Activated T-cell treated with anti-CD3 and anti-CD28 coated beads for 4 hours (primary cell): ENCODE data around the gene SLC26A11.
"Not testable (repeated sequence)": the region's sequence is repeated elsewhere in the genome, so short reads cannot be mapped to it uniquely, and the experiment has no call there.

ENCODE experiments used
- DNase-seq: peaks from one replicate; pipeline ENCODE4 v3.0.0-alpha.2; 2020

Gene SLC26A11

DNA sequence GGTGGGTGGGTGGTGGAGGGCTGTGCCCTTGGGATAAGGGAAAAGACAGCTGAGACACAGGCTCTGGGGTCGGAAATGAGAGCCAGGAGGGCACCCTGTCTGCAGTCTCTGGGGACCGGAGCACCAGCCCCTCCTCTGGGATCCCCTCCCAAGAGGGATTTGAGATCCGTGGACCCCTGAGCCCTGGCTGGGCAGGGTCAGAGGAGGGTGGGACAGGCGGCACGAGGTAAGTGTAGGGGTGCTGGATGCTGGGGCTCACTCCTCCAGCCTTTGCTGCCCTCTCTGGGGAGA, 519 bp upstream of the SLC26A11 start:
- DNase-seq: no peak

GRCh38 chr17:80220736-80221215, 549 bp downstream of the SLC26A11 start:
- DNase-seq: no peak

DNA sequence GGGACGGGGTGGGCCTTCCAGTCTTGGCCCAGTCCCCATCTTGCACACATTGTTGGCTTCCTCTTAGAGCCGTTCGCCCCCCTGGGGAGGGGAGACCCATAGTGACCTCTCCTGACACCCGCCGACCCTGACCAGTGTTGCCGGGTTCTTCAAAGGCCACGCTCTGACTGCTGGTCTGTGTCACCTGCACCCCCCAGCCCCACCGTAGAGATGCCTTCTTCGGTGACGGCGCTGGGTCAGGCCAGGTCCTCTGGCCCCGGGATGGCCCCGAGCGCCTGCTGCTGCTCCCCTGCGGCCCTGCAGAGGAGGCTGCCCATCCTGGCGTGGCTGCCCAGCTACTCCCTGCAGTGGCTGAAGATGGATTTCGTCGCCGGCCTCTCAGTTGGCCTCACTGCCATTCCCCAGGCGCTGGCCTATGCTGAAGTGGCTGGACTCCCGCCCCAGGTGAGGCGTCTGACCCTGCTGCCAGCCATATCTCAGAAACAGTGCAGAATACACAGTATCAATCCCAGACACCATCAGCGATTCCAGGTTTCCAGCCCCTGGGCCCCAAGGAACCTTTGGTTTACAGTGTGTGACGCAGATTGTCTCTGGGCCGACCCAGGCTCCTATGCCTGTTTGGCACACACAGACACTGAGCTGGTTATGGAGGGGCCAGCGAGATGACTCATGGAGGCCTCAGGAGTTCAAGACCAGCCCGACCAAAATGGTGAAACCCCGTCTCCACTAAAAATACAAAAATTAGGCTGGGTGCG, 1.3 kb downstream of the SLC26A11 start:
- DNase-seq: no peak

- DNase-seq: no peak
These were observed 2.3 kb downstream of the SLC26A11 start for GRCh38 chr17:80222376-80223141.

DNA sequence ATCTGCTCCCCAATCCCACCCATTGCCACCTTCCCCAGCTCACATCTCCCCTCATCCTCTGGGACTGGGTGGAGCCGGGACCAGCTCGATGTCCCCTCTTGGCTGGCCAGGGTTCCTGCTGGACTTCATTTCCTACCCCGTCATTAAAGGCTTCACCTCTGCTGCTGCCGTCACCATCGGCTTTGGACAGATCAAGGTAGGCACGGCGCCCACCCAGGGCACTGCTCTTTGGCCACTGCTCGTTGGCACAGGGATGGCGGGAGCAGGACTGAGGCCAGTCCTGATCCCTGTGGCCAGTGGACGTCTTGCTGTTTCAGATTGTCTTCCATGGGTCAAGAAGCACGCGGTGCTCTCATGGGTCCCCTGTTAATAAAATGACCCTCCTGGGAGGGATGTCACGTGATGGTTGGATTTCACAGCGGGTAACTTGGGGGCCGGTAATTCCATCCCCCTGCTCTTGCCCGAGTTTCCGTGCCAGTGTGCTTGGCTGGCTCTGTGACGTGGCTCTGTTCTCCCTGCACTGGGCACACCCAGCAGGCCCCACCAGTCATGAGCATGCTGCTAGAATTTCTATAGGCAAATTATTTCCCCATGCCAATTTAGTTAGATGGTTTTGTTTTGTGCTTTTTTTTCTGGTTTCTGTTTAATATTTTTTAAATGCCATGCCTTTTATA, 3.1 kb downstream of the SLC26A11 start:
- DNase-seq: no peak

- DNase-seq: no peak
These were observed 3.7 kb downstream of the SLC26A11 start for GRCh38 chr17:80223838-80224497.

GRCh38 chr17:80224683-80225082, 4.5 kb downstream of the SLC26A11 start:
- DNase-seq: no peak

DNA sequence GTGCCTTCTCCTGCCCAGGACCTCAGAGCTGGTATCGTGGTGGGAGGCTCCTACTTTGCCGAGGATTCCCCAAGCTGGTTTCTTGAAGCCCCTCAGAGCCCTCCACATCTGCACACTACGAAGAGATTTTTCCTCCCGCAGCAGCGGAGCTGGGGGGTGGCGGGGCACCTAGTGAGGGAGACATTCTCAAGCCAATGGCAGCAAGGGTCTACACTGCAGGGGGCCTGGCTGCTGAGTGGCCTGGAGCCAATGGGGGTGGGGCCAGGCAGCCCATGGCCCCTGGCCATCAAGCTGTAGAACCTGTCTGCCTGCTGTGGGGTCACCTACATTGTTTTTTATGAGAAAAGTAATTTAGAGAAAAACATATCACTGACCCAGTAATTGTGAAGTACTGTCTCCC, 5.0 kb downstream of the SLC26A11 start:
- DNase-seq: no peak

DNA sequence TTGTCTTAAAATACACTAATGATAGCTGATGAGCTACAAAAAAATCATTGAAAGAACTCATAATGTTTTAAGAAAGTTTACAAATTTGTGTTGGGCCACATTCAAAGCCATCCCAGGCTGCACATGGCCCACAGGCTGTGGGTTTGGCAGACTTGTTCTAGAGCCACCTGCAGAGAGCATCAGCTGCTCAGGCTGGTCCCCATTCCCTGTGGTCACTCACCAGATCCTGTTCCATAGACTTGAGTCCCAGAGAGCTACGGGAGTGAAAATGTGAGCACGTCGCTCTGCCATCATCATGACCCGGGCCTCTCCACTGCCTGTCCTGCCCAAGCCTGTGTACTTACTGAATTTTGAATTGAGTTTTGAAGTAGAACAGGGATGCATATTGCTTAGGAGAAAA, 6.9 kb downstream of the SLC26A11 start:
- no peak for DNase-seq

DNA sequence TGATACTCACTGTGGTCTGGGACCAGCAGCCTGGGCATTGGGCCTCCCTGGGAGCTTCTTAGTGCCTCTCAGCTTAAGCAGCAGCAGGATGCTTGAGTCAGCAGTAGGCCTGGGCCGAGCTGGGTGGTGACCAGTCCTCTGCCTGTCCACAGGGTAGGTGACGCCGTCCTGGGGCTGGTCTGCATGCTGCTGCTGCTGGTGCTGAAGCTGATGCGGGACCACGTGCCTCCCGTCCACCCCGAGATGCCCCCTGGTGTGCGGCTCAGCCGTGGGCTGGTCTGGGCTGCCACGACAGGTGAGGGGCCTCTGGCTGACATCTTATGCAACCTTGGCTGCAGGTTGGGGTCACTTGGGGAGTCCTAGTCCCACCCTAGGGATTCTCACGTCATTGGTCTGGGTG, 7.4 kb downstream of the SLC26A11 start:
- no peak for DNase-seq

- no peak for DNase-seq
These were observed 8.2 kb downstream of the SLC26A11 start for GRCh38 chr17:80228477-80228876.

DNA sequence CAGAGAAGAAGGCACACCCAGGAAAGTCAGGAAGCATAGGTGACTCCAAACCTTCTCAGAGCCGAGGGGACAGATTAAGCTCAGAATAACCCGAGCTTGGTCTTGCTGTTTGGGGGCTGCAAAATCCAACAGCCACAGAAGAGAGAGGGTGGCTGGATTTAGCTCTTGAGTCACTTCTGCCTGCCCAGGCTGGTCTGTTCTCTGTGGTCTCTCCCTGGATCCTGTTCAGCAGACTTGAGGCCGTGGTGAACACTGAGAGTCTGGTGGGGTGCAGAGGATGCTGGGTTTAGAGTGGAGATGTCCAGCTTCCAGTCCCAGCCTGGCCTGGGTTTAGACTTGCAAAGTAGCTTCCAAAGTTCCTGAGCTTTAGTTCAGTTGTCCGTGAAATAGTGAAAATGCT, 8.8 kb downstream of the SLC26A11 start:
- no peak for DNase-seq

DNA sequence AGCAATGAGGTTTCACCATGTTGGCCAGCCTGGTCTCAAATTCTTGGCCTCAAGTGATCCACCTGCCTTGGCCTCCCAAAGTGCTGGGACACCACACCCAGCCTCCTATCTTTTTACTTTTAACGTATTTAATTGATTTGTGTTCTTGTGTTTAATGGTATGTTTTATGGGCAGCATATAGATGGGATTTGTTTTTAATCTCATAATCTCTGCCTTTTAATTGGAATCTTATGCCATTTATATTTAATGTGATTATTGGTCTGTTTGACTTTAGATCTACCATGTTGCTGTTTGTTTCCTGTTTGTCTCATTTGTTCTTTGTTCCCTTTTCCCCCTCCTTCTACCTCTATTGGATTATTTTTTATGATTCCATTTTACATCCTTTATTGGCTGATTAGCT, 12.2 kb downstream of the SLC26A11 start:
- no peak for DNase-seq

GRCh38 chr17:80233202-80233601, 13.0 kb downstream of the SLC26A11 start:
- no peak for DNase-seq

GRCh38 chr17:80236911-80237310, 16.7 kb downstream of the SLC26A11 start:
- no peak for DNase-seq

DNA sequence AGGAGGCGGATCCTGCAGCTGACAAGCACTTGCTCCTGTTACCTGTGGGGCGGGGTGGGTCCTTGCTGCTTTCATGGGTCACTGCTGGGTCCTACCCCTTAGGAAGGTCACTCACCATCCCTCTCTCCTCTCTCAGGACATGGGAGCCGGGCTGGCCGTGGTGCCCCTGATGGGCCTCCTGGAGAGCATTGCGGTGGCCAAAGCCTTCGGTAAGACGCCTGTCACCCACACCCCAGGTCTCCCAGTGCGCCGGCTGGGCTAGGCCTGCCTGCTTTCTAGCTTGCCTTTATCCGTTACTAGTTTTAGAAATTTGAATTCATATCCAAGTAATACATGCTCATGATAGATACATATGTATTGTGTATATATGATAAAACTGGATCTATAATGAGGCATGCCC, 17.2 kb downstream of the SLC26A11 start:
- DNase-seq: no peak

DNA sequence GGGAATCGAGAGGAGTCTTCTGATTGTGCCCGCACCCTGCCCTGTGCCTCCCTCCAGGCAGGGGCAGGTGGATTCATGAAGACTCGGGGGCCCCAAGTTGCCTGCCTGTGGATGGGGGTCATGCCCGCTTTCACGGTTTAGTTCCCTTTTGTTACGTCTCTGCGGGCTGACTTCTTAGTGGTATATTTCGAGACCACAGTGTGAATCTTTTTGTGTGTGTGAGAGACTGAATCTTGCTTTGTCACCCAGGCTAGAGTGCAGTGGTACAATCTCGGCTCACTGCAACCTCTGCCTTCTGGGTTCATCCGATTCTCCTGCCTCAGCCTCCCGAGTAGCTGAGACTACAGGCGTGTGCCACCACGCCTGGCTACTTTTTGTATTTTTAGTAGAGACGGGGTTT, 22.3 kb downstream of the SLC26A11 start:
- no peak for DNase-seq

DNA sequence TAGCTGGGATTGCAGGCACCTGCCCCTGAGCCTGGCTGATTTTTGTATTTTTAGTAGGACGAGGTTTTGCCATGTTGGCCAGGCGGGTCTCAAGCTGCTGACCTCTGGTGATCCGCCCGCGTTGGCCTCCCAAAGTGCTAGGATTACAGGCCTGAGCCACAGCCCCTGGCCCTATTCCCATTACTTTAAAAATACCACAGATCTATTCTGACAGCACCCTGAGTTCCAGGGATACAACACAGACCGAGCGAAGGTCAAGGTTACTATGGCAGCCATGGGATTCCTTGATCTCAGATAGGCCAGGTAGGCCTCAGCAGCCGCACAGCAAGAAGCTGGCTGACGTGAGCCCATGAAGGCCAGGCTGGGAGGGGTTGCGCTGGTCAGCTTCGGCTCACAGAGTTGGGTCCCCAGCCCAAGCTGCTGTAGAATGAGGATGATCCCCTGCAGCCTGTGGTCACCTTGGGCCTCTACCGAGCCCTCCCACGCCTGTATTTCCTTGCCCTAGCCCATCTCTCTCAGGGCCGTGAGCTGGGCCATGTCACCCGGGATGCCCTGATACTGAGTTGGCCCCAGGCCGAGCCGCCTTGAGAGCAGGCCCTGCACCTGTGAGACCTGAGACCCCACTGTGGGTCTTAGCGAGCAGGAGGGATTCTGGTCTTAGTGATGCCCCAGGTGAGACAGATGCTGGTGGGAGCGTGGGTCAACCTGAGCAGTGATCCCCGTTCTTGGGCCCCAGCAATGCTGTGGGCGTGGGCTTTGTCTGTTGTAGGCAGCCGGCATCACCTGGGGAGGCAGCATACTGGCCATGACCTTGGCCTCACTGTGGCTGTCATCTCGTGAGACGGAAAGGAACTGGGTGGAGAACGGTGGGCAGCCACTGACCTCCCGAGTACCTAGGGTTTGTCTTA, 23.6 kb downstream of the SLC26A11 start:
- no peak for DNase-seq

GRCh38 chr17:80244448-80244847, 24.2 kb downstream of the SLC26A11 start:
- DNase-seq: not testable (repeated sequence)

- no peak for DNase-seq
These were observed 24.8 kb downstream of the SLC26A11 start for GRCh38 chr17:80244871-80245509.

DNA sequence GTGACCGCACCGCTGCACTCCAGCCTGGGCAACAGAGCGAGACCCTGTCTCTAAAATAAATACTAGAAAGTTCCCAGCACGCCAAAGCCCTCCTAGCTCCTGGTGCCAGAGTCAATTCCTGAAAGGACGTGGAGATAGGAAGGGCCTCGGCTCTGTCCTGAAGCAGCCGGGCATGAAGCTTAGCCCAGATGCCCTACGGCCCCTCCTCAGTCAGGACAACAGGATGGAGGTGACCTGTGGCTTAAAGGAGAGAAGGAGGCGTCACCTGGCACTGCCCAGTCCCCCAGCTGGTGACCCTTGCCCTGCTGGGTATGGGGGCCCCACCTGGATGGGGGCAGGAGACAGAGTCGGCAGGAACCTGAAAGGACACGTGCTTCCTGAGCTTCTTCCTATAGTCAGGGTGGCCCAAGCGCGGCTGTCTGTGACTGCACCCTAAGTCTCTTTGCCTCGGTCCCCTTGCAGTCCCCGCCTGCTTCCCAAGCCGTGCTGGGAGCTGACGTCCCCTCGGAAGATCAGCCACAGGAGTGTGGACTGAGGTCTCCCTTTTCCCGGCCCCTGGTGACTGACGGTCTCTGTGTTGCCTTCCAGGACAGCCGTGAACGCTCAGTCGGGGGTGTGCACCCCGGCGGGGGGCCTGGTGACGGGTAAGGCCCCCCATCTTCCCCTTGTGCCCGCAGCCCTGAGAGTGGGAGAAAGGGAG, 25.5 kb downstream of the SLC26A11 start:
- DNase-seq: no peak
